SK-N-SH treated with all-trans-retinoic acid at 6 μM for 48 hours (cell line): ENCODE results near the gene WAC.
"Not testable (repeated sequence)": the region's sequence is repeated elsewhere in the genome, so short reads cannot be mapped to it uniquely, and the experiment has no call there.

Experiments used
- ATAC-seq: fragments of 200-7000 bp; cut with Tn5 transposase; 3 replicates; pipeline ENCODE4 v1.9.1; 2020; ENCODE audit warnings: mild to moderate bottlenecking, moderate library complexity
- ARNTL ChIP-seq: fragments of 450-650 bp; formaldehyde crosslinking; IDR thresholded peaks from 2 replicates; pipeline ENCODE4 v1.5.0; 2020; ENCODE audit warnings: low read depth, mild to moderate bottlenecking, moderate library complexity, borderline replicate concordance
- BACH2 ChIP-seq: fragments of 250-450 bp; sonication (Bioruptor Pico); IDR thresholded peaks from 2 replicates; pipeline ENCODE4 v1.9.0; 2021; ENCODE audit warnings: mild to moderate bottlenecking, borderline replicate concordance
- CSDC2 ChIP-seq: fragments of 250-450 bp; sonication (Bioruptor Pico); IDR thresholded peaks from 2 replicates; pipeline ENCODE4 v1.5.0; 2020; ENCODE audit warnings: mild to moderate bottlenecking, moderate library complexity
- CSRNP3 ChIP-seq: fragments of 250-450 bp; sonication (Bioruptor Pico); IDR thresholded peaks from 2 replicates; pipeline ENCODE4 v1.5.1; 2021; ENCODE audit warnings: mild to moderate bottlenecking, moderate library complexity
- ESRRG ChIP-seq: fragments of 250-450 bp; sonication (Bioruptor Pico); IDR thresholded peaks from 2 replicates; pipeline ENCODE4 v1.6.1; 2021; ENCODE audit warnings: mild to moderate bottlenecking
- GLIS3 ChIP-seq: fragments of 250-450 bp; sonication (Bioruptor Pico); IDR thresholded peaks from 2 replicates; pipeline ENCODE4 v1.5.0; 2020; ENCODE audit warnings: mild to moderate bottlenecking, moderate library complexity
- ISL1 ChIP-seq: fragments of 250-450 bp; sonication (Bioruptor Pico); IDR thresholded peaks from 2 replicates; pipeline ENCODE4 v2.1.2; 2022; ENCODE audit warnings: mild to moderate bottlenecking, moderate library complexity
- OSR1 ChIP-seq: fragments of 250-450 bp; sonication (Bioruptor Pico); IDR thresholded peaks from 2 replicates; pipeline ENCODE4 v1.8.0; 2022; ENCODE audit warnings: moderate library complexity, mild to moderate bottlenecking, inconsistent platforms
- POU6F1 ChIP-seq: fragments of 250-450 bp; sonication (Bioruptor Pico); IDR thresholded peaks from 2 replicates; pipeline ENCODE4 v1.8.0; 2021; ENCODE audit warnings: low read depth, mild to moderate bottlenecking, moderate library complexity, borderline replicate concordance
- PPARA ChIP-seq: fragments of 250-450 bp; sonication (Bioruptor Pico); IDR thresholded peaks from 2 replicates; pipeline ENCODE4 v1.5.0; 2020; ENCODE audit warnings: mild to moderate bottlenecking, borderline replicate concordance
- RARB ChIP-seq: fragments of 250-450 bp; sonication (Bioruptor Pico); IDR thresholded peaks from 2 replicates; pipeline ENCODE4 v1.8.0; 2021; ENCODE audit warnings: mild to moderate bottlenecking, moderate library complexity
- SNAI2 ChIP-seq: fragments of 250-450 bp; sonication (Bioruptor Pico); IDR thresholded peaks from 2 replicates; pipeline ENCODE4 v1.5.0; 2020; ENCODE audit warnings: mild to moderate bottlenecking, moderate library complexity
- TCF4 ChIP-seq: fragments of 250-450 bp; sonication (Bioruptor Pico); IDR thresholded peaks from 2 replicates; pipeline ENCODE4 v1.8.0; 2021; ENCODE audit warnings: mild to moderate bottlenecking, moderate library complexity, borderline replicate concordance
- TOX ChIP-seq: fragments of 250-450 bp; sonication (Bioruptor Pico); IDR thresholded peaks from 2 replicates; pipeline ENCODE4 v1.8.0; 2021; ENCODE audit warnings: mild to moderate bottlenecking, moderate library complexity, borderline replicate concordance
- ZC3H10 ChIP-seq: fragments of 250-450 bp; sonication (Bioruptor Pico); IDR thresholded peaks from 2 replicates; pipeline ENCODE4 v1.5.1; 2021; ENCODE audit warnings: mild to moderate bottlenecking, moderate library complexity
- ZFP3 ChIP-seq: fragments of 250-450 bp; sonication (Bioruptor Pico); IDR thresholded peaks from 2 replicates; pipeline ENCODE4 v1.5.0; 2020; ENCODE audit warnings: mild to moderate bottlenecking, moderate library complexity
- ZFP30 ChIP-seq: fragments of 450-650 bp; formaldehyde crosslinking; IDR thresholded peaks from 2 replicates; pipeline ENCODE4 v1.5.0; 2022; ENCODE audit warnings: mild to moderate bottlenecking, moderate library complexity
- ZNF565 ChIP-seq: fragments of 450-650 bp; formaldehyde crosslinking; conservative IDR thresholded peaks from 2 replicates; pipeline ENCODE4 v1.5.0; 2020; ENCODE audit warnings: low read depth, mild to moderate bottlenecking, moderate library complexity
- ZNF8 ChIP-seq: fragments of 450-650 bp; formaldehyde crosslinking; IDR thresholded peaks from 2 replicates; pipeline ENCODE4 v1.5.0; 2020; ENCODE audit warnings: mild to moderate bottlenecking, moderate library complexity
- TF ChIP-seq, protein P1 (sequence below): fragments of 250-450 bp; sonication (Bioruptor Pico); IDR thresholded peaks from 2 replicates; pipeline ENCODE4 v1.5.0; 2020; ENCODE audit warnings: mild to moderate bottlenecking, moderate library complexity

WAC gene

DNA sequence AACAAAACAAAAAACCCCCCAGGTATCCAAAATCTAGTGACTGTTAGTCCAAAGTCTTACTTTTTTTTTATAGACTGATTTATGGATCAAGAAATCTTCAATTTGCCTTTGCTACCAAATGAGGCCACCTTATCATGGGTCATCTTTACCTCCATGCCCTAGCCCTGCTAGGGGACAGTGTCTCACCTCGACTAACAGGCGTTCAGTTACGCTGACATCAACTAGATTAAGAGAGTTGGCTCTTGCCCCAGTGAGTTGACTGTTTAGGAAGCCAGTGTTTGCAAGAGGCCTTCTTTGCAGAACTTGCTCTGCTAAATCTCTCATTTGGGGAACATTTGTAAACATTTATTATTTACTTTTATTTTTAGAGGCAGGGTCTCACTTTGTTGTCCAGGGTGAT is 36.9 kb upstream of the WAC start (continued):
- TF ChIP-seq, protein P1, sequence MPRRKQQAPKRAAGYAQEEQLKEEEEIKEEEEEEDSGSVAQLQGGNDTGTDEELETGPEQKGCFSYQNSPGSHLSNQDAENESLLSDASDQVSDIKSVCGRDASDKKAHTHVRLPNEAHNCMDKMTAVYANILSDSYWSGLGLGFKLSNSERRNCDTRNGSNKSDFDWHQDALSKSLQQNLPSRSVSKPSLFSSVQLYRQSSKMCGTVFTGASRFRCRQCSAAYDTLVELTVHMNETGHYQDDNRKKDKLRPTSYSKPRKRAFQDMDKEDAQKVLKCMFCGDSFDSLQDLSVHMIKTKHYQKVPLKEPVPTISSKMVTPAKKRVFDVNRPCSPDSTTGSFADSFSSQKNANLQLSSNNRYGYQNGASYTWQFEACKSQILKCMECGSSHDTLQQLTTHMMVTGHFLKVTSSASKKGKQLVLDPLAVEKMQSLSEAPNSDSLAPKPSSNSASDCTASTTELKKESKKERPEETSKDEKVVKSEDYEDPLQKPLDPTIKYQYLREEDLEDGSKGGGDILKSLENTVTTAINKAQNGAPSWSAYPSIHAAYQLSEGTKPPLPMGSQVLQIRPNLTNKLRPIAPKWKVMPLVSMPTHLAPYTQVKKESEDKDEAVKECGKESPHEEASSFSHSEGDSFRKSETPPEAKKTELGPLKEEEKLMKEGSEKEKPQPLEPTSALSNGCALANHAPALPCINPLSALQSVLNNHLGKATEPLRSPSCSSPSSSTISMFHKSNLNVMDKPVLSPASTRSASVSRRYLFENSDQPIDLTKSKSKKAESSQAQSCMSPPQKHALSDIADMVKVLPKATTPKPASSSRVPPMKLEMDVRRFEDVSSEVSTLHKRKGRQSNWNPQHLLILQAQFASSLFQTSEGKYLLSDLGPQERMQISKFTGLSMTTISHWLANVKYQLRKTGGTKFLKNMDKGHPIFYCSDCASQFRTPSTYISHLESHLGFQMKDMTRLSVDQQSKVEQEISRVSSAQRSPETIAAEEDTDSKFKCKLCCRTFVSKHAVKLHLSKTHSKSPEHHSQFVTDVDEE, result no peak
- TF ChIP-seq PPARA (CRISPR knock-in tag) (no peak), ZFP30 (CRISPR knock-in tag) (no peak), ESRRG (CRISPR knock-in tag) (no peak), ZNF565 (CRISPR knock-in tag) (no peak), RARB (no peak), ZFP3 (CRISPR knock-in tag) (no peak), CSDC2 (no peak), TOX (CRISPR knock-in tag) (no peak), OSR1 (CRISPR knock-in tag) (no peak)

DNA sequence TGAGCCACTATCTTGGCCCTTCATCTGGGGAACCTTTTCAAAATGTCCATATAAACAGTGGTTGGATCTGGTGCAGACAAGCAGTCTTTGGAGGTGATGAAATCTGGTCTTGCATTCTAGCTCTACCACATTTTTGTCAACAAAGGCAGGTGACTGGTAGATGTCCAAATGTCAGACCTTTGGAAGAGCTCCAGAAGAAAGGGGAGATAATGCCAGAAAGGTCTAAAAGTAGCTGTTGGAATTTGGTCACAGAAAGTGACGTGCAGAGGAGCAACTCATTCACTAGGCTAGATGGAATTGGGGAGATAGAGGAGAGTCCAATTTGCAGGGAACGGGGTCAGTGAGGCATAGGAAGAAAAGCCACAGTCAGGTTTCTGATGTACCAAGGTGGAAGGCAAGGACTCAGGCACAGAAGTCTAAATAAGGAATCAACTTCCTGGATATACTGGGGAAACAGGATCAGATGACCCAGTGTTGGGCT is 36.4 kb upstream of the WAC start:
- no peak for ATAC-seq
- no peak for TF ChIP-seq GLIS3 (CRISPR knock-in tag)
- no peak for TF ChIP-seq CSRNP3 (CRISPR knock-in tag)
- no peak for TF ChIP-seq PPARA (CRISPR knock-in tag)
- TF ChIP-seq, protein P1, result no peak
- no peak for TF ChIP-seq ZNF565 (CRISPR knock-in tag)
- TF ChIP-seq ZC3H10 (CRISPR knock-in tag), result no peak
- no peak for TF ChIP-seq BACH2 (CRISPR knock-in tag)
- TF ChIP-seq ISL1 (CRISPR knock-in tag), result no peak
- no peak for TF ChIP-seq TOX (CRISPR knock-in tag)

DNA sequence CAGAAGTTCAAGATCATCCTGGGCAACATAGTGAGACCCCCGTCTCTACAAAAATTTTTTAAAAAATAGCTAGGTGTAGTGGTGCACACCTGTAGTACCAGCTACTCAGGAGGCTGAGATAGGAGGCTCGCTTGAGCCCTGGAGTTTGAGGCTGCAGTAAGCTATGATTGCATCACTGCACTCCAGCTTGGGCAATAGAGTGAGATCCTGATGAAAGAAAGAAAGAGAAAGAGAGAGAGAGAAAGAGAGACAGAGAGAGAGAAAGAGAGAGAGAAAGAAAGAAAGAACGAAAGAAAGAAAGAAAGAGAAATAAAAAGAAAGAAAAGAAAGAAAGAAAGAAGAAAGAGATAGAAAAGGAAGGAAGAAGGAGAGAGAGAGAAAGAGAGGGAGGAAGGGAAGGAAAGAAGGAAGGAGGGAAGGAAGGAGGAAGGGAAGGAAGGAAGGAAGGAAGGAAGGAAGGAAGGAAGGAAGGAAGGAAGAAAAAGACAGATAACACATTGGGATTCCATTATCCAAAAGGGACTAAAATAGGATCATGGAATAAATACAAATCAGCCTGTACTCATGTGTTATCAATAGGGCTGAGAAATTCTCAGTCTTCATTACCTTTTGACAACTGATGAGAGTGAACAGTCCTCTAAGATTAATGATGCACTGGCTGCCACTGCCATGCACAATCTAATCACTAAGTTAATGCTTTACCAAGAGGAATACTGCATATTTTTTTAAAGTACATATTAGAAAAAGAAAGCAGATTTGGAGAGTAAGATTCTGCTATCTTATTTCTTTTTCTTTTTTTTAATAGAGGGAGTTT is 35.4 kb upstream of the WAC start:
- ATAC-seq, result no peak
- TF ChIP-seq BACH2 (CRISPR knock-in tag), result no peak
- no peak for TF ChIP-seq ZNF8 (CRISPR knock-in tag)
- TF ChIP-seq ZFP30 (CRISPR knock-in tag), result no peak
- TF ChIP-seq ARNTL (CRISPR knock-in tag), result no peak
- no peak for TF ChIP-seq SNAI2 (CRISPR knock-in tag)
- TF ChIP-seq TCF4 (CRISPR knock-in tag), result no peak
- no peak for TF ChIP-seq PPARA (CRISPR knock-in tag)
- TF ChIP-seq POU6F1 (CRISPR knock-in tag), result no peak
- TF ChIP-seq ZFP3 (CRISPR knock-in tag), result no peak

DNA sequence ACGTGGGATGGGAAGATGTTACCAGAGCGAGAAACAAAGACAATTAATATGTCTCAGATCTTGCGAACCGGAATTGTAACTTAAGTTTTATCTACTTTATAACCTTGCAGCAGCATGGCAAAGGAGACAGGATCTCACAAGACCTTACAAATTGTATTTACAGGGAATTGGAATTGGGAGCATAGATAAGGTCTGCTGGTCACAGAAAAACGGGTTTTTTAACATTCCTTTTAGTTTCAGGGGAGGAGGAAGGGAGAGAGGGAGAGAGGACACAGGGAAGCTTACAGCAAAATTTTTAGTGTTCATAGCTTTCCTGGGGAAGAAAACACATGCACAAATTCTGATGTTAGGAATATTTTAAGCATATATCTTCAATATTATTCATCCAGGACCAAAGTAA is 32.7 kb upstream of the WAC start:
- not testable (repeated sequence) for ATAC-seq
